ENCODE data around the gene BATF. TPM values are rescaled to one million over a fixed set of nuclear protein-coding genes. Genes with fewer than 3 reads are reported as not detected.

BATF gene
- total RNA-seq, 1 donor from 2014 or later, result not detected

- Mint-ChIP-seq H3K27me3 (ENCODE audit: low read depth) (peaks cover 26% of the 10 kb centered on the region), H3K27ac (ENCODE audit: unreplicated experiment) (no peak overlapping the region), H3K9me3 (ENCODE audit: low read depth) (no peaks in the 10 kb centered on the region), H3K4me3 (ENCODE audit: unreplicated experiment) (no peak overlapping the region), H3K36me3 (ENCODE audit: low read depth) (no peaks in the 10 kb centered on the region), H3K4me1 (ENCODE audit: low read depth) (no peaks in the 10 kb centered on the region)
- DNase-seq (ENCODE audit: low spot score), result no peak
- TF ChIP-seq CTCF (IDR thresholded peaks at IDR 0.05), result no peak
Observed at GRCh38 chr14:75548544-75548943, 26.3 kb downstream of the BATF start.

- Mint-ChIP-seq H3K4me1 (ENCODE audit: low read depth) (peaks cover under 1% of the 10 kb centered on the region), H3K4me3 (ENCODE audit: unreplicated experiment) (no peak overlapping the region), H3K9me3 (ENCODE audit: low read depth) (no peaks in the 10 kb centered on the region), H3K27me3 (ENCODE audit: low read depth) (peaks cover 29% of the 10 kb centered on the region), H3K27ac (ENCODE audit: unreplicated experiment) (no peak overlapping the region), H3K36me3 (ENCODE audit: low read depth) (no peaks in the 10 kb centered on the region)
- TF ChIP-seq CTCF (IDR thresholded peaks at IDR 0.05), result no peak
- no peak for DNase-seq (ENCODE audit: low spot score)
Observed at GRCh38 chr14:75549169-75549568, 26.9 kb downstream of the BATF start.

- Mint-ChIP-seq H3K36me3 (ENCODE audit: low read depth) (no peaks in the 10 kb centered on the region), H3K27ac (ENCODE audit: unreplicated experiment) (no peak overlapping the region), H3K9me3 (ENCODE audit: low read depth) (no peaks in the 10 kb centered on the region), H3K4me3 (ENCODE audit: unreplicated experiment) (no peak overlapping the region), H3K27me3 (ENCODE audit: low read depth) (peaks cover 29% of the 10 kb centered on the region), H3K4me1 (ENCODE audit: low read depth) (peaks cover 5% of the 10 kb centered on the region)
- no peak for TF ChIP-seq CTCF (IDR thresholded peaks at IDR 0.05)
- no peak for DNase-seq (ENCODE audit: low spot score)
Observed at GRCh38 chr14:75551021-75551420, 28.8 kb downstream of the BATF start.

- no peaks in the 10 kb centered on the region for H3K9me3 Mint-ChIP-seq (ENCODE audit: low read depth)
- TF ChIP-seq CTCF (IDR thresholded peaks at IDR 0.05), result no peak
- no peaks in the 10 kb centered on the region for H3K36me3 Mint-ChIP-seq (ENCODE audit: low read depth)
- H3K4me1 Mint-ChIP-seq (ENCODE audit: low read depth), result peaks cover 5% of the 10 kb centered on the region
- DNase-seq (ENCODE audit: low spot score), result no peak
- no peak overlapping the region for H3K27ac Mint-ChIP-seq (ENCODE audit: unreplicated experiment)
- no peak overlapping the region for H3K4me3 Mint-ChIP-seq (ENCODE audit: unreplicated experiment)
- peaks cover 29% of the 10 kb centered on the region for H3K27me3 Mint-ChIP-seq (ENCODE audit: low read depth)
Observed at GRCh38 chr14:75553157-75553556, 30.9 kb downstream of the BATF start.

- Mint-ChIP-seq H3K27ac (ENCODE audit: unreplicated experiment) (no peak overlapping the region), H3K36me3 (ENCODE audit: low read depth) (no peaks in the 10 kb centered on the region), H3K9me3 (ENCODE audit: low read depth) (no peaks in the 10 kb centered on the region), H3K4me1 (ENCODE audit: low read depth) (peaks cover 5% of the 10 kb centered on the region), H3K27me3 (ENCODE audit: low read depth) (peaks cover 27% of the 10 kb centered on the region), H3K4me3 (ENCODE audit: unreplicated experiment) (no peak overlapping the region)
- TF ChIP-seq CTCF (IDR thresholded peaks at IDR 0.05), result no peak
- no peak for DNase-seq (ENCODE audit: low spot score)
Observed at GRCh38 chr14:75553761-75554364, 31.6 kb downstream of the BATF start.

Data from chondrocyte (in vitro differentiated cells).